ENCODE results near the gene MS4A5. TPM values are rescaled to one million over a fixed set of nuclear protein-coding genes. Genes with fewer than 3 reads are reported as not detected.

Gene MS4A5
- total and polyA plus RNA-seq, 2 of the 13 experiments (the other 11 are each of a cell fraction or from before 2014, with no cell fraction given), result not detected

DNA sequence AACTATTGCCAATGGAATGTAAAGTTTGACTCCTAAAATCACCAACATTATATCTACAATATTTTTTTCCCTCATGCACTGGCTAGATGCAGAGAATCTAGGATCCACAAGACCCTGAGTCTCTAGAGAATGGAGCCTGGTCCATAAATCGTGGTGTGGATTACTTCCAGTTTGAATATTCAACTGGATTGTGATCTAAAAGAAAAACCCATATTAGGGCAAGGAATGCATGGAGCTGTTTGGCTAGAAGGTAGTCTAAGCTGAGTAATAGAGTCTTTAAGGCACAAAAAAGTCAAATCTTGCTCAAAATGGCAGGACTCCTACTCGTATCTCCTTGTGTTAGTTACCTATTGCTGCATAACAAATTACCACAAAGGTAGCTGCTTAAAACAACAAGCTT is 9.4 kb upstream of the MS4A5 start:
- TF ChIP-seq, protein P1, sequence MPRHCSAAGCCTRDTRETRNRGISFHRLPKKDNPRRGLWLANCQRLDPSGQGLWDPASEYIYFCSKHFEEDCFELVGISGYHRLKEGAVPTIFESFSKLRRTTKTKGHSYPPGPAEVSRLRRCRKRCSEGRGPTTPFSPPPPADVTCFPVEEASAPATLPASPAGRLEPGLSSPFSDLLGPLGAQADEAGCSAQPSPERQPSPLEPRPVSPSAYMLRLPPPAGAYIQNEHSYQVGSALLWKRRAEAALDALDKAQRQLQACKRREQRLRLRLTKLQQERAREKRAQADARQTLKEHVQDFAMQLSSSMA (CRISPR knock-in tag; IDR thresholded peaks at IDR 0.05), result no peak
- TF ChIP-seq, protein P2, sequence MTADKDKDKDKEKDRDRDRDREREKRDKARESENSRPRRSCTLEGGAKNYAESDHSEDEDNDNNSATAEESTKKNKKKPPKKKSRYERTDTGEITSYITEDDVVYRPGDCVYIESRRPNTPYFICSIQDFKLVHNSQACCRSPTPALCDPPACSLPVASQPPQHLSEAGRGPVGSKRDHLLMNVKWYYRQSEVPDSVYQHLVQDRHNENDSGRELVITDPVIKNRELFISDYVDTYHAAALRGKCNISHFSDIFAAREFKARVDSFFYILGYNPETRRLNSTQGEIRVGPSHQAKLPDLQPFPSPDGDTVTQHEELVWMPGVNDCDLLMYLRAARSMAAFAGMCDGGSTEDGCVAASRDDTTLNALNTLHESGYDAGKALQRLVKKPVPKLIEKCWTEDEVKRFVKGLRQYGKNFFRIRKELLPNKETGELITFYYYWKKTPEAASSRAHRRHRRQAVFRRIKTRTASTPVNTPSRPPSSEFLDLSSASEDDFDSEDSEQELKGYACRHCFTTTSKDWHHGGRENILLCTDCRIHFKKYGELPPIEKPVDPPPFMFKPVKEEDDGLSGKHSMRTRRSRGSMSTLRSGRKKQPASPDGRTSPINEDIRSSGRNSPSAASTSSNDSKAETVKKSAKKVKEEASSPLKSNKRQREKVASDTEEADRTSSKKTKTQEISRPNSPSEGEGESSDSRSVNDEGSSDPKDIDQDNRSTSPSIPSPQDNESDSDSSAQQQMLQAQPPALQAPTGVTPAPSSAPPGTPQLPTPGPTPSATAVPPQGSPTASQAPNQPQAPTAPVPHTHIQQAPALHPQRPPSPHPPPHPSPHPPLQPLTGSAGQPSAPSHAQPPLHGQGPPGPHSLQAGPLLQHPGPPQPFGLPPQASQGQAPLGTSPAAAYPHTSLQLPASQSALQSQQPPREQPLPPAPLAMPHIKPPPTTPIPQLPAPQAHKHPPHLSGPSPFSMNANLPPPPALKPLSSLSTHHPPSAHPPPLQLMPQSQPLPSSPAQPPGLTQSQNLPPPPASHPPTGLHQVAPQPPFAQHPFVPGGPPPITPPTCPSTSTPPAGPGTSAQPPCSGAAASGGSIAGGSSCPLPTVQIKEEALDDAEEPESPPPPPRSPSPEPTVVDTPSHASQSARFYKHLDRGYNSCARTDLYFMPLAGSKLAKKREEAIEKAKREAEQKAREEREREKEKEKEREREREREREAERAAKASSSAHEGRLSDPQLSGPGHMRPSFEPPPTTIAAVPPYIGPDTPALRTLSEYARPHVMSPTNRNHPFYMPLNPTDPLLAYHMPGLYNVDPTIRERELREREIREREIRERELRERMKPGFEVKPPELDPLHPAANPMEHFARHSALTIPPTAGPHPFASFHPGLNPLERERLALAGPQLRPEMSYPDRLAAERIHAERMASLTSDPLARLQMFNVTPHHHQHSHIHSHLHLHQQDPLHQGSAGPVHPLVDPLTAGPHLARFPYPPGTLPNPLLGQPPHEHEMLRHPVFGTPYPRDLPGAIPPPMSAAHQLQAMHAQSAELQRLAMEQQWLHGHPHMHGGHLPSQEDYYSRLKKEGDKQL (CRISPR knock-in tag; IDR thresholded peaks at IDR 0.05; ENCODE audit: low read depth), result no peak
- TF ChIP-seq ZKSCAN1 (IDR thresholded peaks at IDR 0.05; ENCODE audit: low read length) (no peak), TARDBP (CRISPR knock-in tag; IDR thresholded peaks at IDR 0.05) (no peak), SETDB1 (CRISPR knock-in tag; IDR thresholded peaks at IDR 0.05; ENCODE audit: borderline replicate concordance) (no peak), TRIM24 (CRISPR knock-in tag; IDR thresholded peaks at IDR 0.05) (no peak), ZNF781 (CRISPR knock-in tag; IDR thresholded peaks at IDR 0.05; ENCODE audit: borderline replicate concordance, not compliant biosample characterization) (no peak), ZFY (CRISPR knock-in tag; IDR thresholded peaks at IDR 0.05) (no peak)
- TF ChIP-seq, protein P3, sequence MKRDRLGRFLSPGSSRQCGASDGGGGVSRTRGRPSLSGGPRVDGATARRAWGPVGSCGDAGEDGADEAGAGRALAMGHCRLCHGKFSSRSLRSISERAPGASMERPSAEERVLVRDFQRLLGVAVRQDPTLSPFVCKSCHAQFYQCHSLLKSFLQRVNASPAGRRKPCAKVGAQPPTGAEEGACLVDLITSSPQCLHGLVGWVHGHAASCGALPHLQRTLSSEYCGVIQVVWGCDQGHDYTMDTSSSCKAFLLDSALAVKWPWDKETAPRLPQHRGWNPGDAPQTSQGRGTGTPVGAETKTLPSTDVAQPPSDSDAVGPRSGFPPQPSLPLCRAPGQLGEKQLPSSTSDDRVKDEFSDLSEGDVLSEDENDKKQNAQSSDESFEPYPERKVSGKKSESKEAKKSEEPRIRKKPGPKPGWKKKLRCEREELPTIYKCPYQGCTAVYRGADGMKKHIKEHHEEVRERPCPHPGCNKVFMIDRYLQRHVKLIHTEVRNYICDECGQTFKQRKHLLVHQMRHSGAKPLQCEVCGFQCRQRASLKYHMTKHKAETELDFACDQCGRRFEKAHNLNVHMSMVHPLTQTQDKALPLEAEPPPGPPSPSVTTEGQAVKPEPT (CRISPR knock-in tag; IDR thresholded peaks at IDR 0.05; ENCODE audit: low read depth), result no peak
- in situ Hi-C loops (cut with HindIII; ENCODE audit: extremely low pct_ligation_motif_present, low pct_unique_long_range_greater_than_20kb) (no loop called here), intact Hi-C loops (cut with micrococcal nuclease; ENCODE audit: unreplicated experiment) (no loop called here)
- no TSS peak for BruUV-seq (replicated peaks)
- H3K4me3 ChIP-seq (replicated peaks in 1 of 3; ENCODE audit: insufficient read depth in 1 of 3, low read depth in 2 of 3, low read length in 3 of 3), result no peak overlapping the region
- no peak overlapping the region for H3K4me2 ChIP-seq (ENCODE audit: low read depth, low read length)
- no peaks in the 10 kb centered on the region for H3K27me3 ChIP-seq (ENCODE audit: control insufficient read depth in 1 of 2, insufficient read depth in 2 of 2, low read length in 2 of 2)
- no peak overlapping the region for H3K9ac ChIP-seq (ENCODE audit: insufficient read depth, low read depth, low read length)
- H4K20me1 ChIP-seq (ENCODE audit: insufficient read depth, low read length), result no peaks in the 10 kb centered on the region
- no peaks in the 10 kb centered on the region for H3K79me2 ChIP-seq (ENCODE audit: insufficient read depth, low read length)
- no peaks in the 10 kb centered on the region for H3K36me3 ChIP-seq (replicated peaks in 1 of 2; ENCODE audit: control insufficient read depth in 1 of 2, insufficient read depth in 2 of 2, low read length in 2 of 2)
- H2AFZ ChIP-seq (ENCODE audit: low read length), result no peak overlapping the region
- CTCF ChIA-PET (ENCODE audit: low intra/inter-chr PET ratio, low total read pairs), result no interaction called here
- ATAC-seq, result no peak
- H3K9me3 ChIP-seq (ENCODE audit: low read length), result no peaks in the 10 kb centered on the region
- WGBS (ENCODE audit: low lambda C conversion rate), result 0% methylated on average over 2 of the region's 2 CpGs
- DNase-seq (ENCODE audit: low spot score), result no peak
- H3K27ac ChIP-seq (ENCODE audit: extremely low read length, insufficient read depth, low read length), result no peak overlapping the region
- H3K4me1 ChIP-seq (ENCODE audit: insufficient read depth, low read length), result no peaks in the 10 kb centered on the region
- POLR2A ChIA-PET, result no interaction called here
- no peak for FAIRE-seq
